CD4-positive, alpha-beta T cell treated with Interleukin-21 for 1 hour (primary cell): Measurements from ENCODE around the gene PAK5.

Source experiments
- DNase-seq: peaks from one replicate; pipeline ENCODE4 v3.0.0-alpha.2; 2020

PAK5 gene

GRCh38 chr20:9490631-9491030 is 348.2 kb downstream of the PAK5 start:
- DNase-seq: no peak

GRCh38 chr20:9490161-9490560 is 348.7 kb downstream of the PAK5 start:
- DNase-seq: no peak

- DNase-seq: no peak
These were observed 350.8 kb downstream of the PAK5 start for GRCh38 chr20:9488063-9488462.
